Esophagus muscularis mucosa (tissue), 3 donors: ENCODE measurements around the gene C20orf173.
"Not testable (repeated sequence)": the region's sequence is repeated elsewhere in the genome, so short reads cannot be mapped to it uniquely, and the experiment has no call there.

Experiments used
- POLR2A ChIP-seq: fragments of 450-650 bp; IDR thresholded peaks from one replicate; pipeline ENCODE4 v1.6.1; 2017; ENCODE audit warnings: antibody characterized with exemption, moderate library complexity, mild to moderate bottlenecking, low read depth
- POLR2AphosphoS5 ChIP-seq, 2 donors: sonication (generic); formaldehyde crosslinking; IDR thresholded peaks; one replicate each; pipeline ENCODE4 v1.6.1; 2017; ENCODE audit warnings: antibody characterized with exemption in 2 of 2
- TF ChIP-seq, protein P1 (sequence below), 3 experiments: fragments of 200-600 bp in 2 of 3; fragments of 450-650 bp in 1 of 3; sonication (generic) in 2 of 3; IDR thresholded peaks; one replicate each; pipeline ENCODE4 v1.5.1; 2017 to 2019; ENCODE audit warnings: antibody characterized with exemption in 3 of 3, mild to moderate bottlenecking in 2 of 3, moderate library complexity in 1 of 3

DNA sequence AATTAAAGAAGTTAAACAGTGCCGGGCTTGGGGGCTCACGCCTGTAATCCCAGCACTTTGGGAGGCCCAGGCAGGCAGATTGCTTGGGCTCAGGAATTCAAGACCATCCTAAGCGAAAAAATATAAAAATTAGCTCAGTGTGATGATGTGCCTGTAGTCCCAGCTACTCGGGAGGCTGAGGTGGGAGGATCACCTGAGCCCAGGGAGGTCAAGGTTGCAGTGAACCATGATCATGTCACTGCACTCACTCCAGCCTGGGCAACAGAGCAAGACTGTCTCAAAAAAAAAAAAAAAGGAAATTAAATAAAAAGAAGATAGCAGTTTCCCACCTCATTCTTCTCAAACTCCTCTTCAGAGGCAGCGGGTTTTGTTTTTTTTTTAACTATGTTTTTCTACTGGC, 11.7 kb downstream of the C20orf173 start:
- TF ChIP-seq, protein P1, sequence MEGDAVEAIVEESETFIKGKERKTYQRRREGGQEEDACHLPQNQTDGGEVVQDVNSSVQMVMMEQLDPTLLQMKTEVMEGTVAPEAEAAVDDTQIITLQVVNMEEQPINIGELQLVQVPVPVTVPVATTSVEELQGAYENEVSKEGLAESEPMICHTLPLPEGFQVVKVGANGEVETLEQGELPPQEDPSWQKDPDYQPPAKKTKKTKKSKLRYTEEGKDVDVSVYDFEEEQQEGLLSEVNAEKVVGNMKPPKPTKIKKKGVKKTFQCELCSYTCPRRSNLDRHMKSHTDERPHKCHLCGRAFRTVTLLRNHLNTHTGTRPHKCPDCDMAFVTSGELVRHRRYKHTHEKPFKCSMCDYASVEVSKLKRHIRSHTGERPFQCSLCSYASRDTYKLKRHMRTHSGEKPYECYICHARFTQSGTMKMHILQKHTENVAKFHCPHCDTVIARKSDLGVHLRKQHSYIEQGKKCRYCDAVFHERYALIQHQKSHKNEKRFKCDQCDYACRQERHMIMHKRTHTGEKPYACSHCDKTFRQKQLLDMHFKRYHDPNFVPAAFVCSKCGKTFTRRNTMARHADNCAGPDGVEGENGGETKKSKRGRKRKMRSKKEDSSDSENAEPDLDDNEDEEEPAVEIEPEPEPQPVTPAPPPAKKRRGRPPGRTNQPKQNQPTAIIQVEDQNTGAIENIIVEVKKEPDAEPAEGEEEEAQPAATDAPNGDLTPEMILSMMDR (IDR thresholded peaks at IDR 0.05): not testable (repeated sequence)
- TF ChIP-seq POLR2AphosphoS5 (IDR thresholded peaks at IDR 0.05); POLR2A: not testable (repeated sequence)
